Peyer's patch (tissue), 4 donors: ENCODE data around the gene NAGPA. TPM values are rescaled to one million over a fixed set of nuclear protein-coding genes. Genes with fewer than 3 reads are reported as not detected.

ENCODE experiments used
- DNase-seq, 3 donors: peaks; one replicate each; pipeline ENCODE4 v3.0.0-alpha.2; 2017 to 2019
- H3K27ac ChIP-seq, 4 donors: fragments of 200-600 bp; sonication (generic); one replicate each; pipeline ENCODE4 v1.5.1; 2016 to 2019
- H3K27me3 ChIP-seq, 2 donors: fragments of 200-600 bp; sonication (generic); one replicate each; pipeline ENCODE4 v1.5.1; 2019
- H3K36me3 ChIP-seq, 3 donors: fragments of 200-600 bp; sonication (generic); one replicate each; pipeline ENCODE4 v1.5.1; 2016 to 2019
- H3K4me1 ChIP-seq, 4 donors: fragments of 200-600 bp; sonication (generic); one replicate each; pipeline ENCODE4 v1.5.1; 2016 to 2019
- H3K4me3 ChIP-seq, 4 donors: fragments of 200-600 bp; sonication (generic); 1 replicate in 3 of 4; 2 replicates in 1 of 4; pipeline ENCODE4 v1.5.1; 2016 to 2019; ENCODE audit warnings: mild to moderate bottlenecking in 1 of 4
- H3K9me3 ChIP-seq, 4 donors: fragments of 200-600 bp; sonication (generic); one replicate each; pipeline ENCODE4 v1.5.1; 2016 to 2019; ENCODE audit warnings: mild to moderate bottlenecking in 1 of 4
- CTCF ChIP-seq, 6 experiments: fragments of 450-650 bp in 4 of 6; fragments of 200-600 bp in 2 of 6; sonication (generic) in 1 of 6; IDR thresholded peaks; one replicate each; pipeline ENCODE4 v1.5.1; 2017 to 2019; ENCODE audit warnings: antibody characterized with exemption in 6 of 6, mild to moderate bottlenecking in 3 of 6, moderate library complexity in 1 of 6
- POLR2A ChIP-seq, 2 donors: fragments of 450-650 bp; IDR thresholded peaks; one replicate each; pipeline ENCODE4 v1.5.1; 2017; ENCODE audit warnings: antibody characterized with exemption in 2 of 2, mild to moderate bottlenecking in 2 of 2, moderate library complexity in 2 of 2
- total RNA-seq, 4 donors: library from RNA; depleted of rRNA; stranded (reverse); fragments of >200 nt; gene quantifications; one replicate each; pipeline ENCODE4 v1.1.0, GENCODE V29; 2016

NAGPA gene
- total RNA-seq, 4 donors from 2014 or later, result 50.4 to 104 (median 61.0) TPM

- DNase-seq, result no peak
- peaks cover 0 to 31% (median 0%) of the 10 kb centered on the region in 3 donors for H3K36me3 ChIP-seq
- peaks cover 3 to 7% (median 6%) of the 10 kb centered on the region in 4 donors for H3K4me1 ChIP-seq
- no peaks in the 10 kb centered on the region for H3K27me3 ChIP-seq
- H3K4me3 ChIP-seq, result no peak overlapping the region
- TF ChIP-seq POLR2A (IDR thresholded peaks at IDR 0.05) (no peak), CTCF (IDR thresholded peaks at IDR 0.05) (no peak)
- H3K27ac ChIP-seq, result no peak overlapping the region
- H3K9me3 ChIP-seq, result no peaks in the 10 kb centered on the region
Measured at GRCh38 chr16:5073279-5073629, 39.5 kb upstream of the NAGPA start.

GRCh38 chr16:5072334-5073278, 38.9 kb upstream of the NAGPA start:
- Histone ChIP-seq H3K4me1 (peaks cover 3 to 7% (median 6%) of the 10 kb centered on the region in 4 donors), H3K4me3 (peak overlapping the region; percentile 64 to 94 (median 78)), H3K9me3 (no peaks in the 10 kb centered on the region), H3K36me3 (peaks cover 0 to 26% (median 0%) of the 10 kb centered on the region in 3 donors), H3K27ac (peak overlapping the region; percentile 64 to 87 (median 86)), H3K27me3 (no peaks in the 10 kb centered on the region)
- TF ChIP-seq CTCF (IDR thresholded peaks at IDR 0.05) (no peak), POLR2A (IDR thresholded peaks at IDR 0.05) (no peak)
- DNase-seq, result no peak

GRCh38 chr16:5071681-5072333, 38.1 kb upstream of the NAGPA start, which contains the start of gene ALG1:
Gene ALG1 (plus strand): TSS chr16:5071843. CDS start chr16:5071850, 7 bp downstream.
- Histone ChIP-seq H3K27ac (peak within 1 kb of the TSS; percentile 64 to 87 (median 86)), H3K9me3 (no peaks in the 10 kb centered on the region), H3K4me3 (peak within 1 kb of the TSS; percentile 64 to 94 (median 78)), H3K36me3 (peaks cover 0 to 21% (median 0%) of the 10 kb centered on the region in 3 donors), H3K27me3 (no peaks in the 10 kb centered on the region), H3K4me1 (peaks cover 3 to 7% (median 6%) of the 10 kb centered on the region in 4 donors)
- TF ChIP-seq POLR2A (IDR thresholded peaks at IDR 0.05) (peak; percentile 68 to 77), CTCF (IDR thresholded peaks at IDR 0.05) (peak in 1 of 6 experiments; percentile 4)
- peak; percentile 89 to 95 (median 92) for DNase-seq

GRCh38 chr16:5071341-5071680, 37.6 kb upstream of the NAGPA start:
- peaks cover 0 to 17% (median 0%) of the 10 kb centered on the region in 3 donors for H3K36me3 ChIP-seq
- DNase-seq, result no peak
- H3K27me3 ChIP-seq, result no peaks in the 10 kb centered on the region
- TF ChIP-seq CTCF (IDR thresholded peaks at IDR 0.05), result no peak
- no peak for TF ChIP-seq POLR2A (IDR thresholded peaks at IDR 0.05)
- peaks cover 3 to 7% (median 6%) of the 10 kb centered on the region in 4 donors for H3K4me1 ChIP-seq
- H3K27ac ChIP-seq, result peak overlapping the region; percentile 64 to 87 (median 86)
- H3K9me3 ChIP-seq, result no peaks in the 10 kb centered on the region
- H3K4me3 ChIP-seq, result peak overlapping the region; percentile 64 to 94 (median 78)

GRCh38 chr16:5070431-5071186, 36.9 kb upstream of the NAGPA start:
- no peak for DNase-seq
- H3K9me3 ChIP-seq, result no peaks in the 10 kb centered on the region
- H3K27me3 ChIP-seq, result no peaks in the 10 kb centered on the region
- H3K4me3 ChIP-seq, result no peak overlapping the region
- peaks cover 3 to 11% (median 6%) of the 10 kb centered on the region in 4 donors for H3K4me1 ChIP-seq
- peak overlapping the region in 2 of 4 donors; percentile 64 to 85 for H3K27ac ChIP-seq
- TF ChIP-seq POLR2A (IDR thresholded peaks at IDR 0.05) (no peak), CTCF (IDR thresholded peaks at IDR 0.05) (no peak)
- peaks cover 0 to 10% (median 0%) of the 10 kb centered on the region in 3 donors for H3K36me3 ChIP-seq
